Activated T-helper 17 cell treated with anti-CD3 and anti-CD28 coated beads, Interleukin-2, amount 50 U/mL, for 72 hours (primary cell): Measurements from ENCODE around the gene USP1. TPM values are rescaled to one million over a fixed set of nuclear protein-coding genes. Genes with fewer than 3 reads are reported as not detected.

Experiments
- ATAC-seq: fragments of 150-1000 bp; cut with Tn5 transposase; replicated peaks from 2 replicates; pipeline ENCODE4 v1.10.0; 2021; ENCODE audit warnings: mild to moderate bottlenecking, moderate library complexity
- H3K27ac Mint-ChIP-seq: one replicate; pipeline ENCODE4 v1.8.0; 2022; ENCODE audit warnings: mixed read lengths
- H3K27me3 Mint-ChIP-seq: one replicate; pipeline ENCODE4 v1.8.0; 2022; ENCODE audit warnings: mixed read lengths
- H3K36me3 Mint-ChIP-seq: one replicate; pipeline ENCODE4 v1.8.0; 2022; ENCODE audit warnings: low read depth, mild to moderate bottlenecking, mixed read lengths
- H3K4me1 Mint-ChIP-seq: one replicate; pipeline ENCODE4 v1.8.0; 2022; ENCODE audit warnings: mixed read lengths
- H3K4me3 Mint-ChIP-seq: one replicate; pipeline ENCODE4 v1.8.0; 2022; ENCODE audit warnings: mild to moderate bottlenecking, mixed read lengths
- H3K9me3 Mint-ChIP-seq: one replicate; pipeline ENCODE4 v1.8.0; 2022; ENCODE audit warnings: mixed read lengths
- total RNA-seq, 2 donors: library from RNA; stranded (reverse); gene quantifications; one replicate each; pipeline ENCODE4 v1.2.3, GENCODE V29; 2022

USP1 gene
- total RNA-seq, 2 donors from 2014 or later = 44.7 to 62.1 TPM

DNA sequence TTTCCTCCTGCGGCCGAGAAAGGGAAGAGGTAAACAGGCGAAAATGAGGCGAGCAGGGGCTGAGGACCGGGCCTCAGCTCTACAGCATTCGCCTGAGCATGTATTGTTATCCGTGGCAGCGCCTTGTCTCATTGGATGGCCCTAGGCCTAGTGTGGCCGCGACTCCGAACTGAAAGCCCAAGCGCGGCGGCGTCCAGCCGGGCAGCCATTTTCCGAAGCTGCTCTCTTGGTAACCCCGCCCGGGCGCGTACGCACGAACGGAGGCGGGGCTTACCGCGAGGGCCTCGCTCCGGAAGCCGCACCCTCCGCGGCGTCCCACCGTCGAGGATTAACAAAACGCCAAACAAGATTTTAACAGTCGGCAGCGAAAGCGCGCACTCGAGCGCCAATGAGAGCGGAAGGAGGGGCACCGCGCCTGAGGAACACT is 797 bp upstream of the USP1 start:
- peaks cover 14% of the 10 kb centered on the region for H3K4me1 Mint-ChIP-seq
- peak overlapping the region; percentile 95 for H3K27ac Mint-ChIP-seq
- no peaks in the 10 kb centered on the region for H3K27me3 Mint-ChIP-seq
- H3K4me3 Mint-ChIP-seq = peak overlapping the region; percentile 95
- H3K9me3 Mint-ChIP-seq = peaks cover 3% of the 10 kb centered on the region
- ATAC-seq = peak; percentile 77
- H3K36me3 Mint-ChIP-seq = peaks cover 48% of the 10 kb centered on the region

DNA sequence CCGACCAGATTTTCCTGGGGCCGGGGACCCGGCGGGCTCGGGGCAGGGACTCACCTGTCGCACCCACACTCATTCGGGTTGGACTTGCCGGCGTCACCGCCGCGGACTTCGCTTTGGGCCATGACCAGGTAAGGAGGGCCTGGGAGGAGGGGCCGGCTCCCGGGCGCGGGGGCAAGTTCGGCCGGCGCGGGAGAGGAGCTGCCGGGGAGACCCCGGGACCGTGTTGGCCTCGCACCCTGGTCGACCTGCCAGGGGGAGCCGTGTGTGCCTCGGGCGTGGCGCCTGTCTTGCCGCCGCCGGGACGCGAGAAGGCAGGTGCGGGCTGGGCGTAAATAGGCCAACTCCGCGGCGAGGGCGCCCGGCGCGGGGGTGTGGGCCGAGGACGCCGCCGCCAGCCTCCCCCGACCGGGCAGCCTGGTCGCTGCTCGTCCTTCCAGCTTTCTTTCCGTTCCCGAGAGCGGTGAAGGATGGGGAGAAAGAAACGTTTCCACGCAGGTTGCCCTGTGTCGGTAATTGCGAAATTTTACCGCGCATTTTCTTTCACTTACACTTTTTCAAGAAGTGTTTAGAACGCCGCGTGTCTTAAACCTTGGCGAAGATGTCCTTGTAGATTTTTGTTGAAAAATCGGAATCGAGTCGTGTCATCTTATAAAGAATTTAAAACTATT is 558 bp downstream of the USP1 start:
- H3K4me1 Mint-ChIP-seq = peaks cover 14% of the 10 kb centered on the region
- peaks cover 3% of the 10 kb centered on the region for H3K9me3 Mint-ChIP-seq
- H3K27ac Mint-ChIP-seq = peak overlapping the region; percentile 95
- peak; percentile 0 for ATAC-seq
- H3K27me3 Mint-ChIP-seq = no peaks in the 10 kb centered on the region
- H3K36me3 Mint-ChIP-seq = peaks cover 62% of the 10 kb centered on the region
- peak overlapping the region; percentile 95 for H3K4me3 Mint-ChIP-seq

DNA sequence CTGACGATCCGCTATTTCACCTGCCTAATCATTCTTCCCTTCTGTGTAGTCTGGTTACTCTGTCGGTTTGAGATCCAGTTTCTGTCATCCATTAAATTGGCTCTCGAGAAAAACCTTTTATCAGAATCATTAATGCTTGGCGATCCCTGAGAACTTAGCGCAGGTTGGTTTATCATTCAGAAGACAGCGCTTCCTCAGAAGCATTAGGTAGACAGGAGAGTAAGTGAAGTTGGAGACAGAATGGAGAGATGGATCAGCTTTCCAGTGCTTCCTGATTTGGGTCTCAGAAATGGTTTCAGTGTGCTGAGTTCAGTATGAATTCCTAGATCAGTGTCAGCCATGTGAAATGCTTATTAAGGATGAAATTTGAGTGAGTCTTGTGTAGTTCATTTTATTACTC is 1.3 kb downstream of the USP1 start:
- peaks cover 69% of the 10 kb centered on the region for H3K36me3 Mint-ChIP-seq
- no peaks in the 10 kb centered on the region for H3K27me3 Mint-ChIP-seq
- no peak for ATAC-seq
- peak overlapping the region; percentile 95 for H3K4me3 Mint-ChIP-seq
- peak overlapping the region; percentile 72 for H3K27ac Mint-ChIP-seq
- peaks cover 3% of the 10 kb centered on the region for H3K9me3 Mint-ChIP-seq
- H3K4me1 Mint-ChIP-seq = peaks cover 14% of the 10 kb centered on the region

DNA sequence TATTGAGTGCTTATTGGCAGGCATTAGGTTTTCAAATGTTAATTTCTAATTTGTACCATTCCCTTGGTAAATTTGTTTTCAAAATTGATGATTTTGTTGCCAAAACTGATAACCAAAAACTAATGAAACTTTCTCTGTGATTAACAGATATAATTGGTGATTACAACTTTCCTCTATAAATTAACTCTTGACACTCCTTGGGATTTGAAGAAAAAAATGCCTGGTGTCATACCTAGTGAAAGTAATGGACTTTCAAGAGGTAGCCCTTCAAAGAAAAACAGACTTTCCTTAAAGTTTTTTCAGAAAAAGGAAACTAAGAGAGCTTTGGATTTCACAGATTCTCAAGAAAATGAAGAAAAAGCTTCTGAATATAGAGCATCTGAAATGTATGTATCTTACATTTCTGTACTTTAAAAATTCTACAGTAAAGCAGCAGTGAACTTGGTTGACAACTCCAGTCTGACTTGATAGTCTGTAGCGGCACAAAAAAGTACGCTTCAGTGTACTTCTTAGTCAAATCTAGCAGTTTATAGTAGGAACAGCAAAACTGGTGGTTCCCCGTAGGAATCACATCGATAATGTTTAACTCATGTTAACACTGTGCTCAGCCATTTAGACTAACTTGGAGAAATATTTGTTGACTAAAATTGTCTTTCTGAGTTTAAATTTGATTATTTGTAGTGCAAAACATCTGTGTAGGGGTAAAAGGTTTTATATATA is 3.0 kb downstream of the USP1 start:
- Mint-ChIP-seq H3K27ac (peak overlapping the region; percentile 68), H3K4me1 (peaks cover 18% of the 10 kb centered on the region), H3K36me3 (peaks cover 86% of the 10 kb centered on the region), H3K4me3 (peak overlapping the region; percentile 95), H3K27me3 (no peaks in the 10 kb centered on the region), H3K9me3 (peaks cover 3% of the 10 kb centered on the region)
- no peak for ATAC-seq

DNA sequence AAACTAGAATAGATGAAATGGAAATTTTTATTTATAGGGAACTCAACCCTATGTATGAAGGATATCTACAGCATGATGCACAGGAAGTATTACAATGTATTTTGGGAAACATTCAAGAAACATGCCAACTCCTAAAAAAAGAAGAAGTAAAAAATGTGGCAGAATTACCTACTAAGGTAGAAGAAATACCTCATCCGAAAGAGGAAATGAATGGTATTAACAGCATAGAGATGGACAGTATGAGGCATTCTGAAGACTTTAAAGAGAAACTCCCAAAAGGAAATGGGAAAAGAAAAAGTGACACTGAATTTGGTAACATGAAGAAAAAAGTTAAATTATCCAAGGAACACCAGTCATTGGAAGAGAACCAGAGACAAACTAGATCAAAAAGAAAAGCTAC is 7.9 kb downstream of the USP1 start:
- H3K9me3 Mint-ChIP-seq = no peaks in the 10 kb centered on the region
- H3K4me1 Mint-ChIP-seq = peaks cover 16% of the 10 kb centered on the region
- peaks cover 100% of the 10 kb centered on the region for H3K36me3 Mint-ChIP-seq

DNA sequence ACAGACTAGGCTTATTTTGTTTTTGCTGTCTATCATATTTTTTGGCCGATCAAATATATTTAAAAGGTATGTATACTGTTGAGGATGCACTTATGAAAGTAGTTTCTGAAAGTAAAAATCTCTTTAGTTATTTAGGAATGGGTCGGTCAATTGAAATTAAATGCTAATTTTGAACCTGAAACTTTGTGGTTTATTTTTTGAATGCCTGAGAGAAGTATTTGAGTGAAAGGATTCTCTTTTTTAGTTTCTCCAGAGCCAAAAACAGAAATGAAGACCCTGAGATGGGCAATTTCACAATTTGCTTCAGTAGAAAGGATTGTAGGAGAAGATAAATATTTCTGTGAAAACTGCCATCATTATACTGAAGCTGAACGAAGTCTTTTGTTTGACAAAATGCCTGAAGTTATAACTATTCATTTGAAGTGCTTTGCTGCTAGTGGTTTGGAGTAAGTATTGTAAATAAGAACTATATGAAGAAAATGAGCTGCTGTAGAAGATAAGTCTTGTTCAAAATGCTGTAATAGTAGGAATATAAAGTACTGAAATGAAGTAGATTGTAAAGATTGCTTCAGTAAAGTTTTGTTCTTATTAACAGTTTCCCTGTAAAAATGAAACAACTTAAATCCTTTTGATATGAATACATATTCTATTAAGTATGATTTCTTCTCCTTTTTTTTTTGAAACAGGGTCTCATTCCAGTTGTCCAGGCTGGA is 11.5 kb downstream of the USP1 start:
- peak; percentile 37 for ATAC-seq
- no peaks in the 10 kb centered on the region for H3K27me3 Mint-ChIP-seq
- H3K4me3 Mint-ChIP-seq = no peak overlapping the region
- H3K4me1 Mint-ChIP-seq = peaks cover 9% of the 10 kb centered on the region
- no peaks in the 10 kb centered on the region for H3K9me3 Mint-ChIP-seq
- peaks cover 100% of the 10 kb centered on the region for H3K36me3 Mint-ChIP-seq
- H3K27ac Mint-ChIP-seq = peak overlapping the region; percentile 63

More for the DNA sequence above, 7.9 kb downstream of the USP1 start:
- no peaks in the 10 kb centered on the region for H3K27me3 Mint-ChIP-seq
- ATAC-seq = no peak
- H3K27ac Mint-ChIP-seq = peak overlapping the region; percentile 29
- H3K4me3 Mint-ChIP-seq = no peak overlapping the region

DNA sequence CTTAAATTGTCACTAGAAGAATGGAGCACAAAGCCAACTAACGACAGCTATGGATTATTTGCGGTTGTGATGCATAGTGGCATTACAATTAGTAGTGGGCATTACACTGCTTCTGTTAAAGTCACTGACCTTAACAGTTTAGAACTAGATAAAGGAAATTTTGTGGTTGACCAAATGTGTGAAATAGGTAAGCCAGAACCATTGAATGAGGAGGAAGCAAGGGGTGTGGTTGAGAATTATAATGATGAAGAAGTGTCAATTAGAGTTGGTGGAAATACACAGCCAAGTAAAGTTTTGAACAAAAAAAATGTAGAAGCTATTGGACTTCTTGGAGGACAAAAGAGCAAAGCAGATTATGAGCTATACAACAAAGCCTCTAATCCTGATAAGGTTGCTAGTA is 13.5 kb downstream of the USP1 start:
- no peak for ATAC-seq
- H3K27ac Mint-ChIP-seq = no peak overlapping the region
- H3K9me3 Mint-ChIP-seq = no peaks in the 10 kb centered on the region
- H3K4me1 Mint-ChIP-seq = peaks cover 5% of the 10 kb centered on the region
- no peak overlapping the region for H3K4me3 Mint-ChIP-seq
- H3K36me3 Mint-ChIP-seq = peaks cover 96% of the 10 kb centered on the region
- no peaks in the 10 kb centered on the region for H3K27me3 Mint-ChIP-seq

DNA sequence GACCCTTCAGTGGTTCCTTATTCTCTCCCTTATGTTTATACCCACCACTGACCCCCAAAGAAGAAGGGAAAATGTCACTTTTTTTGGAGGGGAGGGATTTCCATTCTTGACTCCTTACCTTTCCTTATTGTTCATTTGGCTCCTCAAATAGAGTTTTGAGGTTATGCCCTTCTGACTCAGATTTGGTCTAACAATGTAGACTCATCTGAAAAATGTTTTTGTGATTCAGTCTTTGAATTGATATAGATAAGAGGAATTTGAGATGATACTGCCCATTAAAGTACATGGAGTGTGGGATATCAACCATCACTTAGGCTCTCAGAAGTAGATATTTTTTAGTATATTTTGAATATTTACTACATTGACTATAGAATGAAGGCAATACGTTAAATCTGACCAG is 16.1 kb downstream of the USP1 start:
- ATAC-seq = peak; percentile 35
- H3K4me1 Mint-ChIP-seq = no peaks in the 10 kb centered on the region
- peaks cover 81% of the 10 kb centered on the region for H3K36me3 Mint-ChIP-seq
- H3K9me3 Mint-ChIP-seq = no peaks in the 10 kb centered on the region
- H3K4me3 Mint-ChIP-seq = no peak overlapping the region
- no peaks in the 10 kb centered on the region for H3K27me3 Mint-ChIP-seq
- H3K27ac Mint-ChIP-seq = no peak overlapping the region

DNA sequence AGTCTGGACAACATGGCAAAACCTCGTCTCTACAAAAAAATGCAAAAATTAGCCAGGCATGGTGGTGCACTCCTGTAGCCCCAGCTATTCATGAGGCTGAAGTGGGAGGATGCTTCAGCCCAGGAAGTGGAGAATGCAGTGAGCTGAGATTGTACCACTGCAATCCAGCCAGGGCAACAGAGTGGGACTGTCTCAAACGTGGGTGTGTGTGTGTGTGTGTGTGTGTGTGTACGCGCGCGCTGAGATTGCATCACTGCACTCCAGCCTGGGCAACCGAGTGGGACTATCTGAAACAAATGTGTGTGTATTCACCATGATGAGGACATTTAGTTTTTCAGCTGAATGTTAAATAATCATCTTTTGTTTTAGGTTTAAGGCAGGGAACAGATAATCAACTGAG is 21.1 kb downstream of the USP1 start:
- H3K4me1 Mint-ChIP-seq = no peaks in the 10 kb centered on the region
- H3K9me3 Mint-ChIP-seq = no peaks in the 10 kb centered on the region
- no peak for ATAC-seq
- H3K27ac Mint-ChIP-seq = no peak overlapping the region
- H3K27me3 Mint-ChIP-seq = no peaks in the 10 kb centered on the region
- peaks cover 31% of the 10 kb centered on the region for H3K36me3 Mint-ChIP-seq
- H3K4me3 Mint-ChIP-seq = no peak overlapping the region

DNA sequence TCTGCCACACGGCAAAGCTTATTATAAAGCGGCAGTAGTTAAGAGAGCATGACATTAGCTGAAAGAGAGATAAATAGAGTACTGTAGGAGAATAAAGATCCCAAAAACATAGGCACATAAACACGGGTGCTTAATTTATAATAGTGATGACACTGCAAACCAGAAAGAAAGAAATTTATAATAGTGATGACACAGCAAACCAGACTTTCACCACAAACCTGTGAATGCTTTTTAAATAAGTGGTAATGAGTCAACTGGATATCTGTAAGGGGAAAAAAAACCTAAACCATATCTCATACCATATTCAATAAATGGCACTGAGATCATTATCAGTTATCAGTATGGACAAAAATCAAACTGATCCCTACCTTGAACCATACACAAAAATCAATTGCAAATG is 25.5 kb downstream of the USP1 start:
- H3K36me3 Mint-ChIP-seq = peaks cover 20% of the 10 kb centered on the region
- H3K27ac Mint-ChIP-seq = no peak overlapping the region
- no peaks in the 10 kb centered on the region for H3K27me3 Mint-ChIP-seq
- H3K4me1 Mint-ChIP-seq = no peaks in the 10 kb centered on the region
- peak; percentile 45 for ATAC-seq
- H3K9me3 Mint-ChIP-seq = no peaks in the 10 kb centered on the region
- H3K4me3 Mint-ChIP-seq = no peak overlapping the region

DNA sequence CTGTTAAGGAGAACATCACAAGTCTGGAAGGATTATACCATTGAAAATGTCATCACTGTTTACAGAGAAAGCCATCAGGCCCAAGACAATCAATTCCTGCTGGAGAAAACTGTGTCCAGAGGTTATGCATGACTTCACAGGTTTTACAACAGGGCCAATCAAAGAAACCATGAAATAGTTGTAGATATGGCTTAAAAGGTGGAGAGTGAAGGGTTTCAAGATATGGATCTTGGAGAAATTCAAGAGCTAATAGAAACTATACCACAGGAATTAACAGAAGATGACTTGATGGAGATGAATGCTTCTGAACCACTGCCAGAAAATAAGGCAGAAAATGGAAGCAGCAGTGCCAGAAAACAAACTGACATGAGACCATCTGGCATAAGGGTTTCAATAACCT is 30.2 kb downstream of the USP1 start:
- Mint-ChIP-seq H3K4me3 (no peak overlapping the region), H3K4me1 (no peaks in the 10 kb centered on the region), H3K27ac (no peak overlapping the region), H3K36me3 (peaks cover 47% of the 10 kb centered on the region), H3K9me3 (no peaks in the 10 kb centered on the region), H3K27me3 (no peaks in the 10 kb centered on the region)
- no peak for ATAC-seq

DNA sequence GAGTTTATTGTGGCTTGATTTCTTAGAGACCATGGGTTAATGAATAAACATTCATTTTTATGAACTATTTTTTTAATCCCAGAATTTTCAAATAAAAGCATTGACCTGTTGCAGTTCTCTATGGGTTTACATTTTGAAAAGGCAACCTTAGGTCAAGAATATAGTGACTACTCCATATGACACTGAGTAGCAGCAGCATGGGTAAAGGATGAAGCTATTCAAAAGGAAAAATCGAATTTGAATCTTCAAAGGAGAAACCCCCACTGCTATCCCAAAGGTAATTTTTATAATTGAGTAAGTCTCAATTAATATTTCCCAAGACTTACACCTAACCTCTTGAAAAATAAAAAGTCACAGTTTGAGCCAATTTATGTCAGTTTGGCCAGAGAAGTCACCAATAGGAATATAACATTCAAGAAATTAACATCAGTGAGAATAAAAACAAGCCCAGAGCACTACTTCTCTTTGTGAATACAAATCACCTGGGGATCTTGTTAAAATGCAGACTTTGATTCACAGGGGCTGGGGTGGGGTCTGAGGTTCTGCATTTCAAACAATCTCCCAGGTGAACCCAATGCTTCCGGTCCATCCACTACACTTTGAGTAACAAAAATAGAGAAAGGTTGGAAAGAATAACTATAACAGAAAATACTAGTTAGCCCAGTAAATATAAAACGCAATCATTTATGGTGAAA is 39.8 kb downstream of the USP1 start:
- Mint-ChIP-seq H3K4me3 (no peak overlapping the region), H3K4me1 (no peaks in the 10 kb centered on the region), H3K27ac (no peak overlapping the region), H3K36me3 (peaks cover 43% of the 10 kb centered on the region), H3K9me3 (no peaks in the 10 kb centered on the region), H3K27me3 (no peaks in the 10 kb centered on the region)
- ATAC-seq = no peak

DNA sequence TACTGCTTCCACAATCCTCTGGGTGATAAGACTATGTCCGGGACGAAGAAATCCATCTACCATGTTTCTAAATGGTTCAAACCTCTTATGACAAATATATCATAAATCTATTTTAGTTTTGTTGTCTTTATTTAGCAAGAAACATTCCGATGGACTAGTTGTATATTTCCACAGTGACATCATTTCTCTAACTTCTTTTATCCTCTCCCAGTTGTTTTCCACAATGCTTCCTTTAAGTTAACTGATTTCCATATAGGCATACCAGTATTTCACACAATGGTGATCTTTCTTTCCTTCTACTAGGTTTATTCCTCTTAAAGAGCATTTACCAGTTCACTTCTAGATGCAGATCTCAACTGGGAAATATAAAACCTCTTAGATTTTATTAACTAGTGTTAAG is 44.8 kb downstream of the USP1 start:
- peaks cover 5% of the 10 kb centered on the region for H3K36me3 Mint-ChIP-seq
- H3K27me3 Mint-ChIP-seq = no peaks in the 10 kb centered on the region
- ATAC-seq = no peak
- no peaks in the 10 kb centered on the region for H3K9me3 Mint-ChIP-seq
- no peak overlapping the region for H3K4me3 Mint-ChIP-seq
- H3K4me1 Mint-ChIP-seq = no peaks in the 10 kb centered on the region
- H3K27ac Mint-ChIP-seq = no peak overlapping the region

DNA sequence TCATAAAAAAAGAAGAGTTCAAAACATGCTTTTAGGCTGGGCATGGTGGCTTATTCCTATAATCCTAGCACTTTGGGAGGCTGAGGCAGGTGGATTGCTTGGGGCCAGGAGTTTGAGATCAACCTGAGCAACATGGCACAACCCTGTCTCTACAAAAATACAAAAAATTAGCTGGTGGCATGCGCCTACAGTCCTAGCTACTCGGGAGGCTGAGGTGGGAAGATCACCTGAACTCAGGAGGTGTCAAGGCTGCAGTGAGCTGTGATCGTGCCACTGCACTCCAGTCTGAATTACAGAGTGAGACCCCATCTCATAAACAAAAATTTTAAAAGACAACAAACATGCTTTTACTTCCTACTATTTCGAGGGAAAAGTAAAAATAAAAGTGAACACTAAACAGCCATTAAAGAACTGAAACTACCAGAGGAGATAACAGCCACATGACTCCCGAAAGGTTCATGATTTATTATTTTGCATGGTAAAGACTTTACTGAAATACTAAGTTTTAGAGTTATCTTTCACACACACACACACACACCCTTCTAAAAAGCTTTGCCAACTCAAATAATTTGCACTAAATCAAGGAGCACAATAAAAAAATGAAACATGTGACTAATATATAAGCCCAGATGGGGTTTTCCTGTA is 48.1 kb downstream of the USP1 start:
- Mint-ChIP-seq H3K27me3 (no peaks in the 10 kb centered on the region), H3K9me3 (no peaks in the 10 kb centered on the region), H3K36me3 (peaks cover 11% of the 10 kb centered on the region), H3K27ac (no peak overlapping the region), H3K4me3 (no peak overlapping the region), H3K4me1 (no peaks in the 10 kb centered on the region)
- ATAC-seq = no peak
